Urinary bladder (tissue), 4 donors: ENCODE results near the gene R3HDM2. TPM values are rescaled to one million over a fixed set of nuclear protein-coding genes. Genes with fewer than 3 reads are reported as not detected.

Source experiments
- DNase-seq: peaks from one replicate; pipeline ENCODE4 v3.0.0-alpha.2; 2015; ENCODE audit errors: extremely low spot score
- H3K27ac ChIP-seq: one replicate; pipeline ENCODE4 v1.5.1; 2013; ENCODE audit warnings: low read depth, mild to moderate bottlenecking, moderate library complexity
- H3K36me3 ChIP-seq: one replicate; pipeline ENCODE4 v1.6.1; 2013; ENCODE audit warnings: mild to moderate bottlenecking, moderate library complexity; ENCODE audit not compliant: insufficient read depth
- H3K4me1 ChIP-seq: one replicate; pipeline ENCODE4 v1.6.1; 2013; ENCODE audit warnings: mild to moderate bottlenecking, moderate library complexity; ENCODE audit not compliant: insufficient read depth
- H3K4me3 ChIP-seq: one replicate; pipeline ENCODE4 v1.5.1; 2013; ENCODE audit warnings: low read depth, low read length
- WGBS: extraction: QIAGEN DNeasy Blood & Tissue Kit; methylation state at CpG from one replicate; pipeline ENCODE4 v1.1.7; 2013; 5-methylcytosine and 5-hydroxymethylcytosine counted together
- polyA plus RNA-seq: library from polyadenylated mRNA; stranded (reverse); fragments of 200-250 nt; gene quantifications from one replicate; pipeline ENCODE4 v1.2.3, GENCODE V29; 2013
- total RNA-seq: library from RNA; depleted of rRNA; stranded (reverse); fragments of >200 nt; gene quantifications from one replicate; pipeline ENCODE4 v1.2.3, GENCODE V29; 2014
- donor health status: healthy with polysubstance abuse.
- donor health status: healthy.

The R3HDM2 gene
- total RNA-seq, result 37.0 TPM
- 28.0 TPM for polyA plus RNA-seq

- H3K4me1 ChIP-seq, result no peaks in the 10 kb centered on the region
- H3K36me3 ChIP-seq, result no peaks in the 10 kb centered on the region
- 2% methylated on average over 41 of the region's 41 CpGs for WGBS
- H3K4me3 ChIP-seq, result peak within 1 kb of the TSS; percentile 93
- H3K27ac ChIP-seq, result peak within 1 kb of the TSS; percentile 93
- peak; percentile 89 for DNase-seq
These were observed at the start of gene R3HDM2 for GRCh38 chr12:57430931-57431566. Gene R3HDM2, minus strand, starts transcription at chr12:57431043. Its CDS starts 120,615 bp downstream, at chr12:57310428.

- H3K4me1 ChIP-seq, result no peaks in the 10 kb centered on the region
- 67% methylated on average over 6 of the region's 6 CpGs for WGBS
- no peak for DNase-seq
- H3K27ac ChIP-seq, result peak within 1 kb of the TSS; percentile 12
- no peak within 1 kb of the TSS for H3K4me3 ChIP-seq
- H3K36me3 ChIP-seq, result no peaks in the 10 kb centered on the region
These were observed 48.7 kb upstream of the R3HDM2 start, which contains the start of gene ARHGAP9 for GRCh38 chr12:57479376-57480115. Gene ARHGAP9, minus strand, starts transcription at chr12:57479866. Its CDS starts 460 bp downstream, at chr12:57479406.

- DNase-seq, result no peak
- WGBS, result 78% methylated on average over 10 of the region's 10 CpGs
- peak overlapping the region; percentile 12 for H3K27ac ChIP-seq
These were observed 48.2 kb upstream of the R3HDM2 start for GRCh38 chr12:57479043-57479375.

GRCh38 chr12:57477710-57478681, 47.2 kb upstream of the R3HDM2 start:
- Histone ChIP-seq H3K36me3 (no peaks in the 10 kb centered on the region), H3K4me1 (no peaks in the 10 kb centered on the region), H3K4me3 (peak overlapping the region; percentile 20), H3K27ac (peak overlapping the region; percentile 14)
- WGBS, result 60% methylated on average over 12 of the region's 12 CpGs
- no peak for DNase-seq

More at GRCh38 chr12:57479043-57479375, 48.2 kb upstream of the R3HDM2 start:
- H3K36me3 ChIP-seq, result no peaks in the 10 kb centered on the region
- H3K4me1 ChIP-seq, result no peaks in the 10 kb centered on the region
- no peak overlapping the region for H3K4me3 ChIP-seq

- peak overlapping the region; percentile 14 for H3K27ac ChIP-seq
These were observed 46.3 kb upstream of the R3HDM2 start for GRCh38 chr12:57476993-57477709.

GRCh38 chr12:57476162-57476992, 45.5 kb upstream of the R3HDM2 start:
- Histone ChIP-seq H3K4me1 (no peaks in the 10 kb centered on the region), H3K27ac (no peak overlapping the region), H3K36me3 (no peaks in the 10 kb centered on the region), H3K4me3 (peak overlapping the region; percentile 8)
- no peak for DNase-seq
- WGBS, result 20% methylated on average over 29 of the region's 29 CpGs

More at GRCh38 chr12:57476993-57477709, 46.3 kb upstream of the R3HDM2 start:
- no peak for DNase-seq
- WGBS, result 74% methylated on average over 15 of the region's 15 CpGs
- Histone ChIP-seq H3K36me3 (no peaks in the 10 kb centered on the region), H3K4me3 (peak overlapping the region; percentile 20), H3K4me1 (no peaks in the 10 kb centered on the region)

- DNase-seq, result no peak
- Histone ChIP-seq H3K4me3 (peak overlapping the region; percentile 8), H3K27ac (no peak overlapping the region), H3K36me3 (no peaks in the 10 kb centered on the region), H3K4me1 (no peaks in the 10 kb centered on the region)
- 10% methylated on average over 84 of the region's 84 CpGs for WGBS
These were observed 44.7 kb upstream of the R3HDM2 start for GRCh38 chr12:57475271-57476161.

- Histone ChIP-seq H3K4me1 (no peaks in the 10 kb centered on the region), H3K27ac (no peak overlapping the region), H3K4me3 (no peak overlapping the region), H3K36me3 (no peaks in the 10 kb centered on the region)
- 62% methylated on average over 7 of the region's 7 CpGs for WGBS
- no peak for DNase-seq
These were observed 44.0 kb upstream of the R3HDM2 start for GRCh38 chr12:57474862-57475261.

- no peak overlapping the region for H3K27ac ChIP-seq
- 63% methylated on average over 8 of the region's 8 CpGs for WGBS
- no peaks in the 10 kb centered on the region for H3K4me1 ChIP-seq
- no peak overlapping the region for H3K4me3 ChIP-seq
- DNase-seq, result no peak
- no peaks in the 10 kb centered on the region for H3K36me3 ChIP-seq
These were observed 43.6 kb upstream of the R3HDM2 start for GRCh38 chr12:57474430-57474829.

GRCh38 chr12:57473886-57474285, 43.0 kb upstream of the R3HDM2 start:
- Histone ChIP-seq H3K4me1 (no peaks in the 10 kb centered on the region), H3K27ac (no peak overlapping the region), H3K36me3 (no peaks in the 10 kb centered on the region), H3K4me3 (no peak overlapping the region)
- WGBS, result 88% methylated on average over 5 of the region's 5 CpGs
- DNase-seq, result no peak

- 45% methylated on average over 3 of the region's 3 CpGs for WGBS
These were observed 42.5 kb upstream of the R3HDM2 start for GRCh38 chr12:57473392-57473791.

More at GRCh38 chr12:57473392-57473791, 42.5 kb upstream of the R3HDM2 start:
- H3K4me3 ChIP-seq, result no peak overlapping the region
- H3K36me3 ChIP-seq, result no peaks in the 10 kb centered on the region
- no peak overlapping the region for H3K27ac ChIP-seq
- no peak for DNase-seq
- H3K4me1 ChIP-seq, result no peaks in the 10 kb centered on the region
